Stimulated activated effector memory CD8-positive, alpha-beta T cell treated with anti-CD3 and anti-CD28 coated beads, Interleukin-12 subunit alpha, Interleukin-12 subunit beta, amount 100 ng/mL, for 72 hours (primary cell): ENCODE results near the gene TNRC6C.
"Not testable (repeated sequence)": the region's sequence is repeated elsewhere in the genome, so short reads cannot be mapped to it uniquely, and the experiment has no call there.

ENCODE experiments used
- ATAC-seq: fragments of 150-1000 bp; cut with Tn5 transposase; 2 replicates; pipeline ENCODE4 v1.10.0; 2021
- DNase-seq, 2 donors: peaks; one replicate each; pipeline ENCODE4 v3.0.0; 2021 to 2022; ENCODE audit warnings: low spot score in 2 of 2
- H3K27ac Mint-ChIP-seq: one replicate; pipeline ENCODE4 v1.8.0; 2022; ENCODE audit warnings: mild to moderate bottlenecking, mixed read lengths
- H3K36me3 Mint-ChIP-seq: one replicate; pipeline ENCODE4 v1.8.0; 2022; ENCODE audit warnings: mild to moderate bottlenecking, mixed read lengths
- H3K4me1 Mint-ChIP-seq: one replicate; pipeline ENCODE4 v1.8.0; 2022; ENCODE audit warnings: mixed read lengths
- H3K4me3 Mint-ChIP-seq: one replicate; pipeline ENCODE4 v1.8.0; 2022; ENCODE audit warnings: mild to moderate bottlenecking, mixed read lengths
- H3K9me3 Mint-ChIP-seq: one replicate; pipeline ENCODE4 v1.8.0; 2022; ENCODE audit warnings: mixed read lengths

TNRC6C gene

DNA sequence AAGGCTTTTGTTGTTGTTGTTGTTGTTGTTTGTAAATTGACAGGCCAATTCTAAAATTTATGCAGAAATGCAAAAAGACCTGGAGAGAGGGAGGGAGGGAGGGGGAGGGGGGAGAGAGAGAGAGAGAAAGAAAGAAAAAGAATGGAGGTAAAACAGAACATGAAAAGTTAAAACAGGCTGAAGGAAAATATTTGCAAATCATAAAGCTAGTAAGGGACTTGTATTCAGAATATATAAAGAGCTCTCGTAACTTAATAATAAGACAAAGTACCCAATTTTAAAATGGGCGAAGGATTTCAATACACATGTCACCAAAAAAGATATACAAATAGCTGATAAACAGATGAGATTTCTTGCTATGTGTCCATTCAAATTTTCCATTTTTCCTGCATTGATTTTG lies 15.4 kb downstream of the TNRC6C start:
- Mint-ChIP-seq H3K4me3 (no peak overlapping the region), H3K27ac (no peak overlapping the region), H3K9me3 (no peaks in the 10 kb centered on the region), H3K36me3 (no peaks in the 10 kb centered on the region), H3K4me1 (peaks cover 52% of the 10 kb centered on the region)
- DNase-seq (no peak), ATAC-seq (no peak)

- Mint-ChIP-seq H3K4me1 (peaks cover 52% of the 10 kb centered on the region), H3K9me3 (no peaks in the 10 kb centered on the region), H3K27ac (no peak overlapping the region), H3K4me3 (no peak overlapping the region), H3K36me3 (no peaks in the 10 kb centered on the region)
- ATAC-seq (no peak), DNase-seq (no peak)
These were observed 15.9 kb downstream of the TNRC6C start for GRCh38 chr17:77974396-77974795.

DNA sequence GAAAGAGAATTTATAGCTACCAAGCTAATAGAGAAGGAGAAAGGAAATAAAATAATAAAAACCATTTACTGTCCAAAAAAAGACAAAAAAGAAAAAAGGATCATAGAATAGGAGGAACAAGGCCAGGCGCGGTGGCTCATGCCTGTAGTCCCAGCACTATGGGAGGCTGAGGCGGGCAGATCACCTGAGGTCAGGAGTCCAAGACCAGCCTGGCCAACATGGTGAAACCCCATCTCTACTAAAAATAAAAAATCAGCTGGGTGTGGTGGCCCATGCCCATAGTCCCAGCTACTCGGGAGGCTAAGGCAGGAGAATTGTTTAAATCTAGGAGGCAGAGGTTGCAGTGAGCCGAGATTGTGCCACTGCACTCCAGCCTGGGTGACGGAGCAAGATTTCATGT lies 23.9 kb downstream of the TNRC6C start:
- peaks cover 34% of the 10 kb centered on the region for H3K4me1 Mint-ChIP-seq
- H3K4me3 Mint-ChIP-seq = not testable (repeated sequence)

DNA sequence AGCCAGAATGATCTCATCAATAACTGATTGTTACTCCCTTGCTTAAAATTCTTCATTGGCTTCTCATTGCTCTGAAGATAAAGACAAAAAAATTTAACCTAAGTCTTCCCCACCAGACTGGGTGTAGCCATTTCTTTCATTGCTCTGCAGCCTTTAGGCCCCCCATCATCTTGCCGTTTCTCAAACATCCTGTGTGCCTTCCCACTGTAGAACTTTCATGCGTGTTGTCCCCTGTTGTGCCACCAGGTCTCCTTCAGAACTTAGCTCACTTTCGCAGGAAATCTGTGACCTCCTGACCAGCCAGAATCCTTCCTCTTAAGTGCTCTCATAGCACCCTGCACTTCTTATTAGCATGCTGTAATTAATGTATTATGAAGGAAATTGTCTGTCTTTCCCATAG lies 31.8 kb downstream of the TNRC6C start:
- Mint-ChIP-seq H3K9me3 (no peaks in the 10 kb centered on the region), H3K36me3 (no peaks in the 10 kb centered on the region), H3K4me1 (peaks cover 36% of the 10 kb centered on the region), H3K4me3 (no peak overlapping the region), H3K27ac (no peak overlapping the region)
- DNase-seq (no peak), ATAC-seq (no peak)

More for the DNA sequence above, 23.9 kb downstream of the TNRC6C start:
- not testable (repeated sequence) for H3K36me3 Mint-ChIP-seq, DNase-seq, H3K27ac Mint-ChIP-seq, H3K9me3 Mint-ChIP-seq, ATAC-seq

DNA sequence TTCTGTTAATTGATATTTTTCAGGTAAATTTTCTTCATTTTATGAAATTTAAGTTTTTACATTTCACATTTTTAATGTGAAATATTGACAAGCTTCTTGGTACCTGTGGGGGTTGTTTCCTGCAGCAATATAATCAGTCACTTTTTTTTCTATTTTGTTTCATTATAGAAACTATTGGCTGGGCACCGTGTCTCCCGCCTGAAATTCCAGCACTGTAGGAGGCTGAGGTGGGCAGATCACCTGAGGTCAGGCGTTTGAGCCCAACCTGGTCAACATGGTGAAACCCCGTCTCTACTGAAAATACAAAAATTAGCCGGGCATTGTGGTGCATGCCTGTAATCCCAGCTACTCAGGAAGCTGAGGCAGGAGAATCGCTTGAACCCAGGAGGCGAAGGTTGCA lies 35.2 kb downstream of the TNRC6C start:
- not testable (repeated sequence) for DNase-seq, ATAC-seq, H3K9me3 Mint-ChIP-seq, H3K4me3 Mint-ChIP-seq, H3K27ac Mint-ChIP-seq, H3K36me3 Mint-ChIP-seq
- H3K4me1 Mint-ChIP-seq = peaks cover 59% of the 10 kb centered on the region

DNA sequence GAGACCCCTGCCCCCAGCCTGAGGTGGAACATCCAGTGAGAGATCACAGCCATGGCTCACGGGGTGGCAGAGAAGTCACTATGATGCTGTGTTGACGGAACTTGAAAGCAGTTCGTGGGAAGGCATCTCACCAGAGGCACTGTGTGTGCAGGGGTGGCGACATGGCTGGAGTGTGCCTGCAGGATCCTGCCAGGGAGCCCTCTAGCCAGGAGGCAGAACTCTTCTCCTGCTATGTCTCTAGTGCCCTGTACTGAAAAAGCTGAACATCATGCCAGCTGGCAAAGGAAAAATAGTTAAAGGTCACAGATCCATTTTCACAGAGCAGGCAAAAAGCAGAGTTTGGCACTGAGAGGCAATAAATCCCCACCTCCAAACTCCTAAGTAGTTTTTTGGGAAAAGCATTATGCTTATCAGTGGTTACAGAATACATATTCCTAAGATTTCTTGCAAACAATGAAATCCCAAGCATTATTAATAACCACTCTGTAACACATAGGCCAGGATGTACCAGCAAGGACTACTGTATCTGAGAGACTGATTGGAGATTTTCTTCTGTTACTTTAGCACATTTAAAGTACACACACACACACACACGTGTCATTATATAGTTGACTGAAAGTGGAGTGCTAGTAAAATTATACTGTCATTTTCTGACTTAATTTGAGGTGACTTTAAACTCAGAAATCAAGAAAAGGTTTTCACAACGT lies 36.8 kb downstream of the TNRC6C start:
- H3K4me1 Mint-ChIP-seq = peaks cover 58% of the 10 kb centered on the region
- no peaks in the 10 kb centered on the region for H3K36me3 Mint-ChIP-seq
- peak overlapping the region; percentile 48 for H3K27ac Mint-ChIP-seq
- ATAC-seq = peak; percentile 65
- no peak overlapping the region for H3K4me3 Mint-ChIP-seq
- H3K9me3 Mint-ChIP-seq = no peaks in the 10 kb centered on the region
- no peak for DNase-seq

DNA sequence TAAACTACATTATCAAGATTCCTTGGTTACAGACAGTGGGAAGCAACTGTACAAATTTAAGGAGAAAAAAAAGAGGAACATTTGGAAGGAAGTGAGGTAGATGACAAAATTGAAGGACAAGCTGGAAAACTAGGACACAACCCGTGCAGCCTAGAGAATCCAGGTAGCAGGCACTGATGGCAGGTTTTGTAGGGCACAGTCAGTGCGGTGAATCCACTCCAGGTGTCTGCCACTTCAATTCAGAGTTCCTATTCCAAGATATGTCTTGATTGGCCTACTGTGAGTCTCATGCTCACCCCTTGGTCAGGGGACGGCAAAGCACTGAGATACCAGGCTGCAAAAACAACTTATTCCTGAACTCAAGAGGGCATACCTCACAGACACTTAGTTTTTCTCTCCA lies 37.8 kb downstream of the TNRC6C start:
- DNase-seq = no peak
- H3K36me3 Mint-ChIP-seq = no peaks in the 10 kb centered on the region
- H3K27ac Mint-ChIP-seq = peak overlapping the region; percentile 12
- no peaks in the 10 kb centered on the region for H3K9me3 Mint-ChIP-seq
- H3K4me1 Mint-ChIP-seq = peaks cover 57% of the 10 kb centered on the region
- no peak for ATAC-seq
- no peak overlapping the region for H3K4me3 Mint-ChIP-seq

DNA sequence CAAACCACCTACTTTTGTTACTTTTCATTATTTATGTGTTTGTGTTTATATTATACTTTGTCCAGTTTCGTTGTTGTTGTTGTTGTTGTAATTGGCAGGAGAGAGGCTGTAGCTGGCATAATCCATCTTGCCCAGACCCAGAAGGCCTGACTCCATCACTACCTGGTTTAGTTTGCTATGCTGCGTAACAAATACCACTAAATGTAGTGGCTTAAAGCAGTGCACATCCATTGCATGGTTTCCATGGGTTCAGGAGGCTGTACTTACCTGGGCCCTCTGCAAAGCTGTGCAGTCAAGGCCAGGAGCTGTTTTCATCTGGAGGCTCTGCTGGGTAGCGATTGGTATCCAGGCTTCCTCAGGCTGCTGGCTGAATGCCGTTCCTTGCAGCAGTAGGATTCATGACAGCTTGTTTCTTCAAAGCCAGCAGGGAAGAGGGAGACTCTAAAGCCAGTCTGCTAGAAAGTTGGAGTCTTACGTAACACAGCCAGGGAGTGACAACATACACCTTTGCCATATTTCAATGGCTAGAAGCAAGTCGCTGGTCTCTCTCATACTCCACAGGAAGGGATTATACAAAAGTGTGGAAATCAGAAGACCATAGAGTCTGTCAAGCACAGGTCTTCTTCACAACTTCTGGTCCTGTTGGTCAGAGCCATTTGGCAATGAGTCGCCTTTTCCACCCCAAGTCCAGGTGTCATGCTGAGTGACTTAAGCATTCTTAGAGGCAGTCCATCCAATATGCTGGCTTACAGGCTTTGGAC lies 41.1 kb downstream of the TNRC6C start:
- Mint-ChIP-seq H3K27ac (no peak overlapping the region), H3K9me3 (no peaks in the 10 kb centered on the region), H3K4me3 (no peak overlapping the region), H3K4me1 (peaks cover 62% of the 10 kb centered on the region), H3K36me3 (peaks cover 6% of the 10 kb centered on the region)
- DNase-seq = no peak
- peak; percentile 62 for ATAC-seq

DNA sequence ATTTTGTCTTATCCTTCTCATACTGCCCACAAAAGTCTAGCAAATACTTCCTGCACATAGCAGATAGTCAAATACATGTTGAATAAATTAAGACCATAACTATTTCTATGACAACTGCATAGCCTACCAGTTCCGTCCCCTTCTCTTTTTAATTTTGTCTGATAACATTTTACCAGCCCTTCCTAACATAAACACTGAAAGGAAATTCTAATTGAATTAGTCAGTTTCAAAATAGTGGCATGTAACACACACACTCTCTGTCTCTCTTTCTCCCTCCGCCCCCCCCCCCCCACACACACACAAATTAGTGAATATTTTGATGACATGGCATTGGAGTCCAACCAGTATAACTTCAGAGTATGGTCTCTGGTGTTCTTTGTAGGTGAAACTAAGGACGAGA lies 41.8 kb downstream of the TNRC6C start:
- ATAC-seq (no peak), DNase-seq (no peak)
- Mint-ChIP-seq H3K4me1 (peaks cover 57% of the 10 kb centered on the region), H3K4me3 (no peak overlapping the region), H3K36me3 (peaks cover 13% of the 10 kb centered on the region), H3K27ac (no peak overlapping the region), H3K9me3 (no peaks in the 10 kb centered on the region)

- Mint-ChIP-seq H3K9me3 (no peaks in the 10 kb centered on the region), H3K4me3 (no peak overlapping the region), H3K36me3 (peaks cover 18% of the 10 kb centered on the region), H3K27ac (no peak overlapping the region), H3K4me1 (peaks cover 58% of the 10 kb centered on the region)
- DNase-seq = no peak
- ATAC-seq = no peak
These were observed 42.7 kb downstream of the TNRC6C start for GRCh38 chr17:78001182-78001581.

GRCh38 chr17:78001612-78002011 lies 43.1 kb downstream of the TNRC6C start:
- Mint-ChIP-seq H3K27ac (no peak overlapping the region), H3K9me3 (no peaks in the 10 kb centered on the region), H3K4me3 (no peak overlapping the region), H3K36me3 (peaks cover 22% of the 10 kb centered on the region), H3K4me1 (peaks cover 58% of the 10 kb centered on the region)
- no peak for DNase-seq
- no peak for ATAC-seq

- Mint-ChIP-seq H3K4me1 (peaks cover 53% of the 10 kb centered on the region), H3K4me3 (no peak overlapping the region), H3K9me3 (no peaks in the 10 kb centered on the region), H3K27ac (no peak overlapping the region), H3K36me3 (peaks cover 27% of the 10 kb centered on the region)
- ATAC-seq = no peak
- DNase-seq = no peak
These were observed 43.7 kb downstream of the TNRC6C start for GRCh38 chr17:78002166-78002565.

- peak; percentile 55 for ATAC-seq
- Mint-ChIP-seq H3K36me3 (peaks cover 30% of the 10 kb centered on the region), H3K4me1 (peaks cover 23% of the 10 kb centered on the region)
These were observed 47.1 kb downstream of the TNRC6C start for GRCh38 chr17:78005452-78006171.

DNA sequence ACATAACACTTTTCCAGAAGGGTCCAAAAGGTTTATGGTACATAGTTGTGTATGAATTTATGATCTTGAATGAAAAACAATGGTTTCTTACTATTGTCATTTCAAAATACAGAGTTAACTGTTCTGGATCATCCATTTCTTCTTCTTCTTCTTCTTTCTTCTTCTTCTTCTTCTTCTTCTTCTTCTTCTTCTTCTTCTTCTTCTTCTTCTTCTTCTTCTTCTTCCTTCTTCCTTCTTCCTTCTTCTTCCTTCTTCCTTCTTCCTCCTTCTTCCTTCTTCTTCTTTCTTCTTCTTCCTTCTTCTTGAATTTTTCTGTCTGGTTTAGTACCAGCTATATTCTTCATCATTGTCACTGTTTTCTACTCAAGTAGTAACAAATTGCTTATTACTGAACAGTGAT lies 47.8 kb downstream of the TNRC6C start:
- DNase-seq = no peak
- Mint-ChIP-seq H3K27ac (no peak overlapping the region), H3K4me3 (no peak overlapping the region), H3K9me3 (no peaks in the 10 kb centered on the region), H3K4me1 (peaks cover 27% of the 10 kb centered on the region), H3K36me3 (peaks cover 30% of the 10 kb centered on the region)
- no peak for ATAC-seq

More at GRCh38 chr17:78005452-78006171, 47.1 kb downstream of the TNRC6C start:
- no peak for DNase-seq
- Mint-ChIP-seq H3K4me3 (no peak overlapping the region), H3K9me3 (no peaks in the 10 kb centered on the region), H3K27ac (no peak overlapping the region)

DNA sequence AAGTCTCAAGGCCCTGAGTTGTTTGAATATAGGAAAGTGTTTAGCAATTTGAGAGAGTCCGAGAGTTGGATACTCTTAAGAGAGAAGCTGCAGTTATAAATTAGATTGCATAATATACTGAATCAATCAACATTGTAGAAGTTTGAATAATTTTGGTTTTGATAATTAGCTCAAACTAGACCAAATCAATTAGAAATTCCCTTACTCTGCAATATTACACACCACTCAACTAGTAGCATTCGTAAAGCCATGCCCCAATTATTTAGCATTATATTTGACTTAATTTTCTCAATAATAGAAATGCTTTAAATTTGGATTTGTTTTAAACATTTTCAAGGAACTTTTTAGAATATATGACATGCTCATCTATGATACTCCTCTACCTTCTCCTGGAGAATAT lies 49.1 kb downstream of the TNRC6C start:
- H3K4me3 Mint-ChIP-seq = no peak overlapping the region
- H3K36me3 Mint-ChIP-seq = peaks cover 30% of the 10 kb centered on the region
- H3K27ac Mint-ChIP-seq = no peak overlapping the region
- H3K9me3 Mint-ChIP-seq = no peaks in the 10 kb centered on the region
- DNase-seq (no peak), ATAC-seq (no peak)
- peaks cover 28% of the 10 kb centered on the region for H3K4me1 Mint-ChIP-seq
